Adipocyte (in vitro differentiated cells): ENCODE measurements around the gene ATG16L2.
"Not testable (repeated sequence)": the region's sequence is repeated elsewhere in the genome, so short reads cannot be mapped to it uniquely, and the experiment has no call there.

Experiments
- DNase-seq: peaks from one replicate; pipeline ENCODE4 v3.0.0-alpha.2; 2015; ENCODE audit warnings: low read depth
- H3K27me3 ChIP-seq: replicated peaks from 2 replicates; pipeline ENCODE4 v1.7.0; 2013; ENCODE audit warnings: mild to moderate bottlenecking, low read length, moderate library complexity; ENCODE audit not compliant: control insufficient read depth, insufficient read depth
- H3K36me3 ChIP-seq: 2 replicates; pipeline ENCODE4 v1.7.0; 2013; ENCODE audit warnings: low read length, mild to moderate bottlenecking, moderate library complexity; ENCODE audit not compliant: control insufficient read depth, insufficient read depth, severe bottlenecking
- H3K4me1 ChIP-seq: 2 replicates; pipeline ENCODE4 v1.7.0; 2013; ENCODE audit warnings: mild to moderate bottlenecking, low read length, moderate library complexity; ENCODE audit not compliant: control insufficient read depth, insufficient read depth
- H3K4me3 ChIP-seq: 2 replicates; pipeline ENCODE4 v1.7.0; 2013; ENCODE audit warnings: mild to moderate bottlenecking, low read length, moderate library complexity
- H3K9ac ChIP-seq: 2 replicates; pipeline ENCODE4 v1.7.0; 2013; ENCODE audit warnings: mild to moderate bottlenecking, low read length, moderate library complexity
- H3K9me3 ChIP-seq: 2 replicates; pipeline ENCODE4 v1.7.0; 2013; ENCODE audit warnings: mild to moderate bottlenecking, low read length, moderate library complexity; ENCODE audit not compliant: control insufficient read depth

ATG16L2 gene

DNA sequence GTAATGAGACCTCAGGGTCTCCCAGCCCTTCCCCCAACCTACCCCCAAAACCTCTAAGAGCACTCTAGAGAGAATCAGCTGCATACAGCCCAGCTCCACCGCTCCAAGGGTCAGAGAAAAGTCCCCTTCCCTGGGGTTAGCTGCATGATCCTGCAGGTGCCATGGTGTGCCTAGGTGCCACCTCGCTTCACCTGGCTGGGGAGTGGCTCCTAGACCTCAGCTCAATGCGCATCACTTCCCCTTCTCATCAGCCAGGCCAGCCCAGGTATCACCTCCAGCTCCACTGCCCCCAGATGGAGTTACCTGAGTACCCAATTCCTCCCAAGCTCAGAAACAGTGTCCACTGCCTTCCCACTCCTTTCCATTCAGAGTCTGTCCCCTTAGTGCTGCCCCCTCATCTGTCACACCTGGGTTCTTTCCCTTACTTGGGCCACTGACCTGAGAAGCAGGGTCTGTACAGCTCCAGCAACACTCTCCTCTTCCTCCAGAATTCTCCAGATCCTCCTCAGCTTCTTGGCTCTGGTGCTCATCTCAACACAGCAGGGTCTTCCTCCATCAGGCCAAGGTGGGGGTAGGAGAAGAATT is 21.7 kb upstream of the ATG16L2 start:
- peak overlapping the region; percentile 86 for H3K9ac ChIP-seq
- no peaks in the 10 kb centered on the region for H3K36me3 ChIP-seq
- no peak for DNase-seq
- no peaks in the 10 kb centered on the region for H3K9me3 ChIP-seq
- H3K4me1 ChIP-seq, result peaks cover 27% of the 10 kb centered on the region
- H3K4me3 ChIP-seq, result no peak overlapping the region
- H3K27me3 ChIP-seq, result no peaks in the 10 kb centered on the region

DNA sequence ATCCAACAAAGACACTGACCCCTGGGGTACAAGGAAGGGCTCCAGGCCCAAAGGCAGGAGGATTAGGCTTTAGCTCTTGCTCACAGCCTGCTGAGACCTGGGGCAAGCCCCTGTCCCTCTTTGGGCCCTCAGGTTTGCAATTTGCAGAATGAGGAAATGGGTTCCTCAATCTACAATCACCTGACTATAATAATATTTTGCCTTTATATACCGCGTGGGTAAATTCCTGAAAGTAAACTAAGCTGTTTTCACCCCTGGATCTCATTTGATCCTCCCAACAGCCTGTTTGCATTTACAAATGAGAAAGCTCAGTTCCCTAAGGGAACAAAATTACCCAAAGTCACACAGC is 21.2 kb upstream of the ATG16L2 start:
- no peak for DNase-seq
- Histone ChIP-seq H3K4me3 (peak overlapping the region; percentile 90), H3K4me1 (peaks cover 31% of the 10 kb centered on the region), H3K9ac (peak overlapping the region; percentile 86), H3K27me3 (no peaks in the 10 kb centered on the region), H3K36me3 (no peaks in the 10 kb centered on the region), H3K9me3 (no peaks in the 10 kb centered on the region)

DNA sequence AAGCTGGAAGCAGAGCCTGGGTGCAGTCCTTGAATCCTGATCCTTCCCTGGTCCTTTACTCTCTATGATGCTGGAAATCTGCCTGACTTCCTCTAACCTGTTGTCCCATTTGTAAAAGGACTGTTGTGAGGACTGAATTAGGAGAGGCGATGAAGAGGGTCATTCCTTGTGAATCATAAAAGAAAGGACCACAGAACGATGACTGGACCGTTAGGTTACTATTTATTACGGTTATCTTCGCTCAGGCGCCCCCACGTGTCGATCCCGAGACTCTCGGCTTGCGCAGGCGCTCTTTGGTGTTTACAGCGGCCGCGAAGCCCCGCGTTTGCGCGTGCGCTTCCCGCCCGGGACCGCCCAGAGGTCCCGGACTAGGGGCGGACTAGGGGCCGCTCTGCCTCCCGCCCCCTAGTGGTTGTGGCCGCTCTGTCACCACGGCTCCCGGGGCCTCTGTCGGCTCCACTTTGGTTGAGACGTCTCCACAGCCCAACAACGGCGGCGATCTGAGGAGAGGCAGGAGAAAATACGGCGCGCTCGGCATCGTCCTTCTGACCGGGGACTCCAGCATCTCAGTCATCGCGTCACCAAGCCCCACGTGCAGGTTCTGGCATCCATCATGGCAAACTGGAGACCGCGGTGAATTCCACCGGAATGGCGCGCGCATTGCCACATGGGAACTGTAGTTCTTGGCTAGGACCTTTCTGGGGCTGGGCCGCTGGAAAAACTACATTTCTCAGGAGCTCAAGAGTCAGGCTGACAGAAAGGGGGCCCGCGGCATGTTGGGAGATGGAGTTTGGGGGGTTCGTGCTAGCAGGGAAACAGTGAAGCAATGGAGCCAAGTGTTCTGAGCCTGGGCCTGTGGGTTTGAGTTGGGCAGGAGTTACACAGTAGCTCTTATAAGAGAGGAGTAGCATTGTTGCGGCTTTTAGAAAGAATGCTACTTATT is 20.5 kb upstream of the ATG16L2 start, which contains the start of gene STARD10:
Gene STARD10 (minus strand): TSS at position 623 of the 943 bp plus-strand sequence. CDS start 12,866 bp downstream, outside the sequence.
- H3K4me1 ChIP-seq, result peaks cover 36% of the 10 kb centered on the region
- no peaks in the 10 kb centered on the region for H3K36me3 ChIP-seq
- peak within 1 kb of the TSS; percentile 90 for H3K4me3 ChIP-seq
- H3K9me3 ChIP-seq, result no peaks in the 10 kb centered on the region
- no peaks in the 10 kb centered on the region for H3K27me3 ChIP-seq
- DNase-seq, result peak; percentile 99
- H3K9ac ChIP-seq, result peak within 1 kb of the TSS; percentile 86

DNA sequence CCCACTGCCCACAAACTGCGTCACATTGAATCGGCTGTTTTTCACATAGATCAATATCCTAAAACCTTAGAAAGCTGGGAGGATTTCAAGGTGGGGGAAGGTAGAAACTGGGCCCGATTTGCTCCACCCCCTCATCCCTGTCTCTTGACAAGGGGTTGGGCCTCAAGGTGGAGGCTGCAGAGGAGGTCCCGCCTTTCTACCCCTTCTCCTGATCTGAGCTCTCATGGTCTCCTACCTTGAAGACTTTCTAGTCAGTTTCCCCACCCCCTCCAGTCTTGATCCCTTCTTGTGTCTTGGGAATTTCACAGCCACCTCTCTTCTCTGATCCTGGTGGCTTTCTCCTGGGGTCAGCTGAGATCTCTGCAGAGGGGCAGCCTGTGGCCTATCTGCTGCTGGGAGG is 15.8 kb upstream of the ATG16L2 start:
- no peaks in the 10 kb centered on the region for H3K9me3 ChIP-seq
- no peaks in the 10 kb centered on the region for H3K27me3 ChIP-seq
- H3K9ac ChIP-seq, result no peak overlapping the region
- H3K4me1 ChIP-seq, result peaks cover 20% of the 10 kb centered on the region
- no peak for DNase-seq
- no peaks in the 10 kb centered on the region for H3K36me3 ChIP-seq
- H3K4me3 ChIP-seq, result no peak overlapping the region

DNA sequence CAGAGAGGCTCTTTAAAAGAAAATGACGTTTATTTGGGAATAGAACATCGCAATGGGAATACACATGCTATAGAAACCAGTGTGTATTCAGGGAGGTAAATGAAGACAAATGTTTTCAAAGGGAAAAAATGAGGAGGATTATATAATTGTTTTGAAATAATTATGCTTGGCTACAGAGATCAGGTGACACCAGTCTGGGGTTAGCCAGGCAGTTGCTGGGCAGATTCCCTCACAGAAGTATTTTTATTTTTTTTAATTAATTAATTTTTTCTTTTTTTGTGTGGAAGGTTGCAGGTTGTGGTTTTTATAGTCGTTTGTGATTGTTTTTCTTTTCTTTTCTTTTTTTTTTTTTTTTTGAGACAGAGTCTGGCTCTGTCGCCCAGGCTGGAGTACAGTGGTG is 14.8 kb upstream of the ATG16L2 start:
- no peak overlapping the region for H3K9ac ChIP-seq
- peaks cover 14% of the 10 kb centered on the region for H3K4me1 ChIP-seq
- DNase-seq, result peak; percentile 42
- no peak overlapping the region for H3K4me3 ChIP-seq
- H3K27me3 ChIP-seq, result no peaks in the 10 kb centered on the region
- no peaks in the 10 kb centered on the region for H3K9me3 ChIP-seq
- H3K36me3 ChIP-seq, result no peaks in the 10 kb centered on the region

DNA sequence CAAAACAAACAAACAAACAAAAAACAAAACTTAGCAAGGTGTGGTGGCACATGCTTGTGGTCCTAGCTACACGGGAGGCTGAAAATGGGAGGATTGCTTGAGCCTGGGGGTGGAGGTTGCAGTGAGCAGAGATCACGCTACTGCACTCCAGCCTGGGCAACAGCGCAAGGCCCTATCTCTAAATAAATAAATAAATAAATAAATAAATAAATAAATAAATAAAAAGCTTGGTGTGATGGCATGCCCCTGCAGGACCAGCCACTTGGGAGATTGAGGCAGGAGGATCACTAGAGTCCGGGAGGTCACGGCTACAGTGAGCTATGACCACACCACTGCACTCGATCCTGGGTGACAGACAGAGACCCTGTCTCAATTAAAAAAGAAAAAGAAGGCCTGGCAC is 11.4 kb upstream of the ATG16L2 start:
- H3K27me3 ChIP-seq, result no peaks in the 10 kb centered on the region
- H3K4me3 ChIP-seq, result no peak overlapping the region
- H3K9ac ChIP-seq, result no peak overlapping the region
- no peaks in the 10 kb centered on the region for H3K36me3 ChIP-seq
- no peaks in the 10 kb centered on the region for H3K9me3 ChIP-seq
- peaks cover 17% of the 10 kb centered on the region for H3K4me1 ChIP-seq
- no peak for DNase-seq

DNA sequence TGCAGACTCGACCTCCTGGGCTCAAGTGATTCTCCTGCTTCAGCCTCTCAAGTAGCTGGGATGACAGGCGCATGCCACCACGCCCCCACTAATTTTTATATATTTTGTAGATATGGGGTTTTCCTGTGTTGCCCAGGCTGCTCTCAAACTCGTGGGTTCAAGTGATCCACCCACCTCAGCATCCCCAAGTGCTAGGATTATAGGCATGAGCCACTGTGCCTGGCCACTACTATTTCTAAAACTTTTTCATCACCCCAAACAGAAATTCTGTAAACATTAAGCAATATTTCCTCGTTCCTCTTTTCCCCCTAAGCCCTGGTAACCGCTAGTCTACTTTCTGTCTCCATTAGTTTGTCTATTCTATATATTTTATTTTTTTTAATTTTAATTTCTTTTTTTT is 9.0 kb upstream of the ATG16L2 start:
- no peak overlapping the region for H3K4me3 ChIP-seq
- no peak for DNase-seq
- H3K9me3 ChIP-seq, result no peaks in the 10 kb centered on the region
- H3K36me3 ChIP-seq, result peaks cover 4% of the 10 kb centered on the region
- H3K4me1 ChIP-seq, result peaks cover 12% of the 10 kb centered on the region
- no peak overlapping the region for H3K9ac ChIP-seq
- no peaks in the 10 kb centered on the region for H3K27me3 ChIP-seq

DNA sequence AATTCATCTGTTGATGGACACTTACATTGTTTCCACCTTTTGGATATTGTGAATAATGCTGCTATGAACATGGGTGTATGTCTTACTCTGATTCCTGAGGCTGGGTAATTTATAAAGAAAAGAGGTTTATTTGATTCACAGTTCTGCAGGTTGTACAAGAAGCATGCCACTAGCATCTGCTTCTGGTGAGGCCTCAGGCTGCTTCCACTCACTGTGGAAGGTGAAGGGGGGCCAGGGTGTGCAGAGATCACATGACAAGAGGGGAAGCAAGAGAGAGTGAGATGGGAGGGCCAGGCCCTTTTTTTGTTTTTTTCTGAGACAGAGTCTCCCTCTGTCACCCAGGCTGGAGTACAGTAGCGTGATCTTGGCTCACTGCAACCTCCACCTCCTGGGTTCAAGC is 7.8 kb upstream of the ATG16L2 start:
- H3K4me1 ChIP-seq, result peaks cover 18% of the 10 kb centered on the region
- H3K27me3 ChIP-seq, H3K4me3 ChIP-seq, H3K9ac ChIP-seq, DNase-seq, H3K36me3 ChIP-seq, H3K9me3 ChIP-seq: not testable (repeated sequence)

DNA sequence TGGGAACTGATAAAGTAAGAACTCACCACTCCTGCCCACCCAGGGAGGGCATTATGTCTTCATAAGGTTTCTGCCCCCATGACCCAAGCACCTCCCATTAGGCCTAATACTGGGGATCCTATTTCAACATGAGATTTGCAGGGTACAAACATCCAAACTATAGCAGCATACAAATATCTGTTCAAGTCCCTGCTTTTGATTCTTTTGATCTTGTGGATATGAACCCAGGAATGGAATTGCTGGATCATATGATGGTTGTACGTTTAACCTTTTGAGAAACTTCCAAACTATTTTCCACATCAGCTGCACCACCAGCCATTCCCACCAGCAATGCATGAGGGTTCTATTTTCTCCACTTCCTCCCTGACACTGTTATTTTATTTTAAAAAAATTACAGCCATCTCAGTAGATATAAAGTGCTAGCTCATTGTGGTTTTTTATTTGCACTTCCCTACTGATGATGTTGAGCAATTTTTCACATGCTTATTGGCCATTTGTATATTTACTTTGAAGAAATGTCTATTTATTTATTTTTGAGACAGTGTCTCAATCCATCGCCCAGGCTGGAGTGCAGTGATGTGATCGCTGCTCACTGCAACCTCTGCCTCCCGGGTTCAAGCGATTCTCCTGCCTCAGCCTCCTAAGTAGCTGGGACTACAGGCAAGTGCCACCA is 7.1 kb upstream of the ATG16L2 start:
- Histone ChIP-seq H3K36me3 (peaks cover 4% of the 10 kb centered on the region), H3K9me3 (no peaks in the 10 kb centered on the region), H3K9ac (peak overlapping the region; percentile 2), H3K4me3 (no peak overlapping the region), H3K4me1 (peaks cover 18% of the 10 kb centered on the region), H3K27me3 (no peaks in the 10 kb centered on the region)
- peak; percentile 57 for DNase-seq

DNA sequence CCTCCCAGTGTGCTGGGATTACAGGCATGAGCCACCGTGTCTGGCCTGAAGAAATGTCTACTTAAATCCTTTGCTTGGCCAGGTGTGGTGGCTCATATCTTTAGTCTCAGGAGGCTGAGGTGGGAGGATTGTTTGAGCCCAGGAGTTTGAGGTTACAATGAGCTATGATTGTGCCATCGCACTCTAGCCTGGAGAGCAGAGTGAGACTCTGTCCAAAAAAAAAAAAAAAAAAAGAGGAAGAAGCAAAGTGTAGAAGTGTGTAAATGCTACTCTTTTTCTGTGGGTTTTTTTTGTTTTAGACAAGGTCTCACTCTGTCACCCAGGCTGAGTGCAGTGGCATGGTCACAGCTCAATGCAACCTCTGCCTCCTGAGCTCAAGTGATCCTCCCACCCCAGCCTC is 6.4 kb upstream of the ATG16L2 start:
- no peak for DNase-seq
- Histone ChIP-seq H3K4me3 (no peak overlapping the region), H3K36me3 (peaks cover 4% of the 10 kb centered on the region), H3K27me3 (no peaks in the 10 kb centered on the region), H3K9ac (no peak overlapping the region), H3K9me3 (no peaks in the 10 kb centered on the region), H3K4me1 (peaks cover 22% of the 10 kb centered on the region)

DNA sequence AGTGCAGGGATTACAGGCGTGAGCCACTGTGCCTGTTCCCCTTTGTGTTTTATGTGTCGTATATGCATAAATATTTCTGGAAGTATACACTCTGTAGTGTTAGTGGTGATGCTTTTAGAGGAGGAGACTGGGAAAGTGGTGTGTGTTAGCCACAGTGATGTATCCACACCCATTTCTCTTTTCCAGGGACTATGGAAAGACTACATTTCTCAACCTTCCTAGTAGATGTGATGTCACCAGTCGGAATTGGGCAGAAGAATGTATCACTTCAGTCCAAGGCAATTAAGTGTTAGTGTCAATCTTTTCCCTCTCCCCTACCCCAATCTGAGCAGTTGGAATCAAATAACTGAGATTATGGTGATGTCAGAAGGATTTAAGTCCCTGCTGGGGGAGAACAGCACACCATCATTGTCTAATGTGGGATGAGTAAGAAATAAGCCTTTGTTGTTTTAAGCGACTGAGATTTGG is 5.8 kb upstream of the ATG16L2 start:
- H3K9ac ChIP-seq, result no peak overlapping the region
- peaks cover 4% of the 10 kb centered on the region for H3K36me3 ChIP-seq
- peaks cover 28% of the 10 kb centered on the region for H3K4me1 ChIP-seq
- DNase-seq, result peak; percentile 10
- H3K27me3 ChIP-seq, result no peaks in the 10 kb centered on the region
- H3K4me3 ChIP-seq, result no peak overlapping the region
- H3K9me3 ChIP-seq, result no peaks in the 10 kb centered on the region
